Measurements from ENCODE around the gene IFNA8. TPM values are rescaled to one million over a fixed set of nuclear protein-coding genes. Genes with fewer than 3 reads are reported as not detected.
A peak's percentile ranks its signal among the peaks of the same experiment; 100 is the strongest.

The IFNA8 gene
- total and polyA plus RNA-seq, 10 donors, result not detected

DNA sequence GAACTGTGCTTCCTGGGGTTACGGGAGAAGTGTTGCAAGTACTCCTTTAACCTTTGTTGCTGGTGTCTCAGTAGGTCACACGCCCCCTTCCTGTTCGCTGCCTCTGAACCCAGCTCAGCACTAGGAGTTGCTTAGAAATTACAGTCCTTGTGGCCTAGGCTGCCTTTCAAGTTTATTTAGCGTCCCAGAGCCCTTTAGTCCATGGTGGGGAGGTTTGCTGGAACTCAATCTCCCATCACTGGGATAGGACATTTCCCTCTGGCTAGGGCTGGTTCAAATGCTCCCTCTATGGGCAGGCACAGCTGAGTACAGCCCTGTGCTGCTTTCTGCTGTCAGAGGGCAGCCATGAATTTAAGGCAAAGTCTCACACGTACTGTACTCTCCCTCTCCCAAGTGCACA, 4.7 kb downstream of the IFNA8 start:
- Histone ChIP-seq H3K9me3 (no peaks in the 10 kb centered on the region), H3K36me3 (no peaks in the 10 kb centered on the region), H3K4me3 (no peak overlapping the region), H3K4me1 (peaks cover 0 to 26% (median 15%) of the 10 kb centered on the region in 6 donors), H3K27me3 (replicated peaks in 1 of 7) (peaks cover 0 to 9% (median 0%) of the 10 kb centered on the region in 7 donors), H3K27ac (no peak overlapping the region)
- intact Hi-C loops (cut with DNase I; ENCODE audit: low total_unique reads), result no loop called here
- WGBS, 5 donors, result 48 to 67% (median 52%) methylated on average over 5 of the region's 5 CpGs
- TF ChIP-seq POLR2AphosphoS5 (IDR thresholded peaks at IDR 0.05), result no peak
- TF ChIP-seq, protein P1, sequence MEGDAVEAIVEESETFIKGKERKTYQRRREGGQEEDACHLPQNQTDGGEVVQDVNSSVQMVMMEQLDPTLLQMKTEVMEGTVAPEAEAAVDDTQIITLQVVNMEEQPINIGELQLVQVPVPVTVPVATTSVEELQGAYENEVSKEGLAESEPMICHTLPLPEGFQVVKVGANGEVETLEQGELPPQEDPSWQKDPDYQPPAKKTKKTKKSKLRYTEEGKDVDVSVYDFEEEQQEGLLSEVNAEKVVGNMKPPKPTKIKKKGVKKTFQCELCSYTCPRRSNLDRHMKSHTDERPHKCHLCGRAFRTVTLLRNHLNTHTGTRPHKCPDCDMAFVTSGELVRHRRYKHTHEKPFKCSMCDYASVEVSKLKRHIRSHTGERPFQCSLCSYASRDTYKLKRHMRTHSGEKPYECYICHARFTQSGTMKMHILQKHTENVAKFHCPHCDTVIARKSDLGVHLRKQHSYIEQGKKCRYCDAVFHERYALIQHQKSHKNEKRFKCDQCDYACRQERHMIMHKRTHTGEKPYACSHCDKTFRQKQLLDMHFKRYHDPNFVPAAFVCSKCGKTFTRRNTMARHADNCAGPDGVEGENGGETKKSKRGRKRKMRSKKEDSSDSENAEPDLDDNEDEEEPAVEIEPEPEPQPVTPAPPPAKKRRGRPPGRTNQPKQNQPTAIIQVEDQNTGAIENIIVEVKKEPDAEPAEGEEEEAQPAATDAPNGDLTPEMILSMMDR (IDR thresholded peaks at IDR 0.05 in 8 of 11, conservative IDR thresholded peaks at IDR 0.05 in 3 of 11), result peak in 5 of 11 experiments; percentile 18 to 48 (median 29)
- DNase-seq, result no peak

- Histone ChIP-seq H3K27me3 (replicated peaks in 1 of 7) (peaks cover 0 to 6% (median 0%) of the 10 kb centered on the region in 7 donors), H3K27ac (no peak overlapping the region), H3K9me3 (no peaks in the 10 kb centered on the region), H3K4me3 (no peak overlapping the region), H3K36me3 (no peaks in the 10 kb centered on the region), H3K4me1 (peaks cover 0 to 26% (median 15%) of the 10 kb centered on the region in 6 donors)
- no peak for DNase-seq
- TF ChIP-seq POLR2AphosphoS5 (IDR thresholded peaks at IDR 0.05), result no peak
- no peak for TF ChIP-seq POLR2A (IDR thresholded peaks at IDR 0.05)
- TF ChIP-seq, protein P1 (IDR thresholded peaks at IDR 0.05 in 8 of 11, conservative IDR thresholded peaks at IDR 0.05 in 3 of 11), result no peak
- 93 to 98% (median 94%) methylated on average over 2 of the region's 2 CpGs for WGBS, 5 donors
- intact Hi-C loops (cut with DNase I; ENCODE audit: low total_unique reads), result no loop called here
Measured at GRCh38 chr9:21414220-21414940, 5.5 kb downstream of the IFNA8 start.

DNA sequence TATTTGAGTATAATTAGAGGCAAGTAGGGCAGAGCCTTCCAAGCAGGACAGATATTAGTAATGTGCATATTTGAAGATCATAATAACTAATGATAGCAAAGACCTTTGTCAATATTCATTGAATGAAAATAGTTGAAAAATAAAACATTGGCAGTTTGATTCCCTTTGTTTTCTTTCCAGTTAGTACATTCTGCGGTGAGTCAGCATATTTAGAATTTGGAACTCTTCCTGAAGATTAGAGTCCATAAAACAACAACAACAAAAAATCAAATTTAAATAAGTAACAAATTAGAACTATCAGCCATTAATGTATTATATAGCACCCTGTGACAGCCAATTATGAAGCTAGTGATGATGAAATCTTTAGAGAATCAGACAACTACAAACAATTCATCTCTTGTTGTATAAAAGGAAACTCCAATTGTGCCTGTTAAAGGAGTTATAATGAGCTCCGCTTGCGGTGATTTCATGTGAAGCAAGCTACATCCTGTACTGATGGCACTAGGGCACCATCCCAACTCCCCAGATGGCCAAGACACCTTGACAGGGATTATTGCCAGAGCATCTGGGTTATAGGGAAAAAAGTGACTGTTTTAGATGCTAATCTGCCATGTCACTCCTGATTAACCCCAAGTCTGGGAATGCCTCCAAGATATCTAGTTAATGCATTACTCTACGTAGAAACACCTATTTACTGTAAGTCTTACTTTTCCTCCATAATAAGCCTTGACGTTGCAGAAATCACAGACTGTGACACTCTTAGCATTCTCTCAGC, 6.8 kb downstream of the IFNA8 start:
- Histone ChIP-seq H3K4me3 (no peak overlapping the region), H3K9me3 (no peaks in the 10 kb centered on the region), H3K27me3 (replicated peaks in 1 of 7) (peaks cover 0 to 6% (median 0%) of the 10 kb centered on the region in 7 donors), H3K4me1 (peaks cover 0 to 26% (median 15%) of the 10 kb centered on the region in 6 donors), H3K27ac (no peak overlapping the region), H3K36me3 (no peaks in the 10 kb centered on the region)
- WGBS, 5 donors, result 86 to 92% (median 88%) methylated on average over 5 of the region's 5 CpGs
- DNase-seq, result no peak
- intact Hi-C loops (cut with DNase I; ENCODE audit: low total_unique reads), result no loop called here
- TF ChIP-seq, protein P1 (IDR thresholded peaks at IDR 0.05 in 8 of 11, conservative IDR thresholded peaks at IDR 0.05 in 3 of 11), result no peak
- TF ChIP-seq POLR2A (IDR thresholded peaks at IDR 0.05) (no peak), POLR2AphosphoS5 (IDR thresholded peaks at IDR 0.05) (no peak)

DNA sequence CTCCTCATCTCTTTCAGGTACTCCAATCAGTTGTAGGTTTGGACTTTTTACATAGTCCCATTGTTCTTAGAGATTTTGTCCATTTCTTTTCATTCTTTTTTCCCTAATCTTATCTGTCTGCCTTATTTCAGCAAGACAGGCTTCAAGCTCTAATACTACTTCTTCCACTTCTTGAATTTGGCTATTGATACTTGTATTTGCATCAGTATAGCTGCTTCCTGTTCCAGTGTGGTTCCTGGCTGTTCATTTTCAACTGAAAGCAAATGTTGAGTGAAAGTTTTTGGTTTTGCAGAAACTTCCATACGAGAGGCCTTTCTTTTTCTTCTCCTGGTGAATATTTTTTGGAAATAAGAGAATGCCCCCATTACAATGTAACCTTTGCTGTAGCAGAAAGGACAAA, 19.3 kb downstream of the IFNA8 start:
- Histone ChIP-seq H3K4me1 (peaks cover 3 to 30% (median 12%) of the 10 kb centered on the region in 6 donors), H3K27ac (no peak overlapping the region), H3K27me3 (replicated peaks in 1 of 7) (peaks cover 0 to 39% (median 6%) of the 10 kb centered on the region in 7 donors), H3K36me3 (no peaks in the 10 kb centered on the region), H3K4me3 (no peak overlapping the region), H3K9me3 (no peaks in the 10 kb centered on the region)
- no peak for DNase-seq
- WGBS, 5 donors, result 48 to 81% (median 60%) methylated on average over 1 of the region's 1 CpG
- intact Hi-C loops (cut with DNase I; ENCODE audit: low total_unique reads), result no loop called here
- TF ChIP-seq POLR2AphosphoS5 (IDR thresholded peaks at IDR 0.05) (no peak), POLR2A (IDR thresholded peaks at IDR 0.05) (no peak)
- TF ChIP-seq, protein P1 (IDR thresholded peaks at IDR 0.05 in 8 of 11, conservative IDR thresholded peaks at IDR 0.05 in 3 of 11), result no peak
